Measurements from ENCODE around the gene IL37. TPM values are rescaled to one million over a fixed set of nuclear protein-coding genes. Genes with fewer than 3 reads are reported as not detected.

Gene IL37, protein sequence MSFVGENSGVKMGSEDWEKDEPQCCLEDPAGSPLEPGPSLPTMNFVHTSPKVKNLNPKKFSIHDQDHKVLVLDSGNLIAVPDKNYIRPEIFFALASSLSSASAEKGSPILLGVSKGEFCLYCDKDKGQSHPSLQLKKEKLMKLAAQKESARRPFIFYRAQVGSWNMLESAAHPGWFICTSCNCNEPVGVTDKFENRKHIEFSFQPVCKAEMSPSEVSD
- total RNA-seq (not detected), polyA plus RNA-seq (1 to 10 TPM in 1 of 3 donors, not detected in 2; 1.3 TPM)

DNA sequence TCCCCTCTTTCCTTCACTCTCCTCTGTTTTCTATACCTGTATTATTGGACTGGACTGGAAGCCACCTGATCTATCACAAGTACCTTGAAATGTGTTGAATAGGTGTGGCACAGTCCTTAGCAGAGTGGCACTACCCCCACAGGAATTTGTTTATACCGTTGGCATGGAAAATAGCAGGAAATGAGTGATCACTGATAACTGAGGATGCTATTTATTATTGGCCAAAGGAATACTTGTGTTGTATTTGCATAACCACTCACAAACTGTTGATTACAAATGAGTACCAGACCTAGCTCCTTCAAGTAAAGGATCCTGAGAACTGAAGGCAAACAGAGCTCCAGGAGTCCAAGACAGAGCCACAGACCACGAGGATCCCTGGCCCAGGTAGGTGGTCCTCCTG, at the start of gene IL37:
Gene IL37, plus strand, starts transcription at position 301 of the 400 bp plus-strand sequence. CDS start 1,848 bp downstream, outside the sequence.
- no peak for TF ChIP-seq EP300 (IDR thresholded peaks at IDR 0.05)
- no peak for TF ChIP-seq POLR2A (IDR thresholded peaks at IDR 0.05)
- no peak for TF ChIP-seq CTCF (IDR thresholded peaks at IDR 0.05)
- no peak for TF ChIP-seq POLR2AphosphoS5 (IDR thresholded peaks at IDR 0.05)
- Histone ChIP-seq H3K27me3 (no peaks in the 10 kb centered on the region), H3K9me3 (no peaks in the 10 kb centered on the region), H3K4me3 (no peak within 1 kb of the TSS), H3K36me3 (no peaks in the 10 kb centered on the region), H3K27ac (no peak within 1 kb of the TSS), H3K4me1 (no peaks in the 10 kb centered on the region)
- 38% methylated on average over 2 of the region's 2 CpGs for WGBS, 2 donors
- DNase-seq: no peak
- intact Hi-C loops (cut with DNase I): no loop called here

- Histone ChIP-seq H3K4me1 (no peaks in the 10 kb centered on the region), H3K4me3 (no peak overlapping the region), H3K9me3 (no peaks in the 10 kb centered on the region), H3K27ac (no peak overlapping the region), H3K36me3 (no peaks in the 10 kb centered on the region), H3K27me3 (no peaks in the 10 kb centered on the region)
- WGBS, 2 donors: 87 to 96% methylated on average over 1 of the region's 1 CpG
- intact Hi-C loops (cut with DNase I): no loop called here
- TF ChIP-seq CTCF (IDR thresholded peaks at IDR 0.05): no peak
- no peak for TF ChIP-seq POLR2A (IDR thresholded peaks at IDR 0.05)
- no peak for TF ChIP-seq POLR2AphosphoS5 (IDR thresholded peaks at IDR 0.05)
- TF ChIP-seq EP300 (IDR thresholded peaks at IDR 0.05): no peak
- no peak for DNase-seq
Measured at GRCh38 chr2:112864072-112864471, 46.9 kb upstream of the IL37 start.

- peaks cover 0 to 3% (median 0%) of the 10 kb centered on the region in 4 donors for H3K4me1 ChIP-seq
- 24 to 72% methylated on average over 8 of the region's 8 CpGs for WGBS, 2 donors
- intact Hi-C loops (cut with DNase I): no loop called here
- no peak overlapping the region for H3K4me3 ChIP-seq
- no peak for TF ChIP-seq POLR2AphosphoS5 (IDR thresholded peaks at IDR 0.05)
- no peak for TF ChIP-seq POLR2A (IDR thresholded peaks at IDR 0.05)
- TF ChIP-seq CTCF (IDR thresholded peaks at IDR 0.05): no peak
- no peak for TF ChIP-seq EP300 (IDR thresholded peaks at IDR 0.05)
- DNase-seq: no peak
- no peaks in the 10 kb centered on the region for H3K27me3 ChIP-seq
- H3K27ac ChIP-seq: no peak overlapping the region
- H3K9me3 ChIP-seq: no peaks in the 10 kb centered on the region
- H3K36me3 ChIP-seq: no peaks in the 10 kb centered on the region
Measured at GRCh38 chr2:112866128-112866835, 44.7 kb upstream of the IL37 start.

DNA sequence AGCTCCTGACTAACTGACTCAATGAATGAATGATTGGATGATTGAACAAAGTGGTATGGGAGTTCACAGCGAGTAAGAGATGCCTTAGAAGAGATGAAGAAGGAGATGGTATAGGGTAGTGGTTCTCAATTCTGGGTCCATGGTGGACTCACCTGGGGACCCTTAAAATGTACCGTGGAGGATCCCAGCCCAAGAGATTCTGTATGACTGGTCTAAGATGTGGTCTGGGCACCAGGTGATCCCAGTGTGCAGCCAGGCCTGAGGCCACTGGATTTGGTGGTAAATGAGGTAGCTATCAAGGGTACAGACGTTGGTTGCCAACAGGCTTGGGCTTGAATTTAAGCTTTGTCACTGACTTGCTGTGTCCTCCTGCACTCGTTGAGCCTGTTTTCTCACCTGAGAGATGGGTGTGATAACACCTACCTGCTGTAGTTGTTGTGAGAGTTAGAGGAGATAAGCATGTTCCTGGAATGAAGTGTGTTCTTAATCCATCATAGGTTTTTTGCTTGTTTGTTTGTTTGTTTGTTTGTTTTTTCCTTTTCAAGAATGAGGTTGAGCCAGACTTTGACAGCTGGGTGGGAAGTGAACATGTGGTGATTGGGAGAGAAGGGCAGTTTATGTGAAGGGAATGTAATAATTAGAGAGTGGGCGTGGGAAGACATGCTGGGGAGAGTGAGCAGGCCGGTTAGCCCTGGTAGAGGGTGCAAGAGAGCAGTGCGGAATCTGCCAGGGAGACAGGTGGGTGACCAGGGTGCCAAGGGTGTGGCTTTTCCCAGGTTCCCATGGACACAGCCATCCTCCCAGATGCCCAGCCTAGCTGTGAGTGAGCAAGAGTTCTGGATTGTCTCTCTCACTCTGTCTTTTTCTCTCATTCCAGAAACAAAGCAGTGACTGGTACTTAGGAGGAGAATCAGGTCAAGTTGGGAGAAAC, 43.0 kb upstream of the IL37 start:
- peaks cover 0 to 3% (median 0%) of the 10 kb centered on the region in 4 donors for H3K4me1 ChIP-seq
- WGBS, 2 donors: 52 to 76% methylated on average over 7 of the region's 7 CpGs
- H3K27ac ChIP-seq: no peak overlapping the region
- no peaks in the 10 kb centered on the region for H3K27me3 ChIP-seq
- no peaks in the 10 kb centered on the region for H3K36me3 ChIP-seq
- no peak overlapping the region for H3K4me3 ChIP-seq
- intact Hi-C loops (cut with DNase I): no loop called here
- TF ChIP-seq EP300 (IDR thresholded peaks at IDR 0.05) (no peak), CTCF (IDR thresholded peaks at IDR 0.05) (no peak), POLR2AphosphoS5 (IDR thresholded peaks at IDR 0.05) (no peak), POLR2A (IDR thresholded peaks at IDR 0.05) (no peak)
- no peaks in the 10 kb centered on the region for H3K9me3 ChIP-seq
- DNase-seq: no peak
